Gastroesophageal sphincter (tissue), 4 donors: Measurements from ENCODE around the gene DLGAP4. TPM values are rescaled to one million over a fixed set of nuclear protein-coding genes. Genes with fewer than 3 reads are reported as not detected.

Experiments
- ATAC-seq: fragments of 150-250 bp; one replicate; pipeline ENCODE4 v1.9.1; 2016; ENCODE audit warnings: mild to moderate bottlenecking, moderate library complexity
- H3K27ac ChIP-seq, 4 donors: fragments of 200-600 bp; sonication (generic) in 3 of 4; 1 replicate in 3 of 4; 2 replicates in 1 of 4; pipeline ENCODE4 v1.5.1; 2016 to 2019
- H3K27me3 ChIP-seq: fragments of 200-600 bp; sonication (generic); one replicate; pipeline ENCODE4 v1.5.1; 2019
- H3K36me3 ChIP-seq, 2 donors: fragments of 200-600 bp; sonication (generic); one replicate each; pipeline ENCODE4 v1.5.1; 2019; ENCODE audit warnings: control low read depth in 1 of 2
- H3K4me1 ChIP-seq, 3 donors: fragments of 200-600 bp; sonication (generic); 1 replicate in 2 of 3; 2 replicates in 1 of 3; pipeline ENCODE4 v1.5.1; 2016 to 2019; ENCODE audit warnings: control low read depth in 2 of 3
- H3K4me3 ChIP-seq, 2 donors: fragments of 200-600 bp; sonication (generic); one replicate each; pipeline ENCODE4 v1.5.1; 2019; ENCODE audit warnings: mild to moderate bottlenecking in 1 of 2, moderate library complexity in 1 of 2
- H3K9me3 ChIP-seq, 3 donors: fragments of 200-600 bp; sonication (generic); one replicate each; pipeline ENCODE4 v1.5.1; 2017 to 2019; ENCODE audit warnings: control low read depth in 2 of 3
- EP300 ChIP-seq: sonication (generic); formaldehyde crosslinking; IDR thresholded peaks from one replicate; pipeline ENCODE4 v1.6.1; 2017; ENCODE audit warnings: antibody characterized with exemption, mild to moderate bottlenecking
- POLR2A ChIP-seq, 2 donors: fragments of 450-650 bp; IDR thresholded peaks; one replicate each; pipeline ENCODE4 v1.6.1; 2017; ENCODE audit warnings: antibody characterized with exemption in 2 of 2, mild to moderate bottlenecking in 2 of 2, moderate library complexity in 1 of 2
- POLR2AphosphoS5 ChIP-seq: sonication (generic); formaldehyde crosslinking; IDR thresholded peaks from one replicate; pipeline ENCODE4 v1.6.1; 2017; ENCODE audit warnings: antibody characterized with exemption
- WGBS, 2 donors: methylation state at CpG; one replicate each; pipeline ENCODE4 v1.1.5; 2018; ENCODE audit warnings: low coverage in 1 of 2; 5-methylcytosine and 5-hydroxymethylcytosine counted together
- total RNA-seq, 4 donors: library from RNA; depleted of rRNA; stranded (reverse); fragments of >200 nt; gene quantifications; one replicate each; pipeline ENCODE4 v1.1.0, GENCODE V29; 2016
- TF ChIP-seq, protein P1 (sequence below), 4 experiments: fragments of 200-600 bp in 2 of 4; fragments of 450-650 bp in 2 of 4; sonication (generic) in 1 of 4; IDR thresholded peaks; one replicate each; pipeline ENCODE4 v1.5.1; 2017 to 2019; ENCODE audit warnings: antibody characterized with exemption in 4 of 4, mild to moderate bottlenecking in 2 of 4, moderate library complexity in 2 of 4

Gene DLGAP4
- total RNA-seq, 4 donors from 2014 or later: 35.5 to 76.1 (median 42.2) TPM

GRCh38 chr20:36369739-36370138 is 63.6 kb downstream of the DLGAP4 start:
- TF ChIP-seq EP300: no peak
- TF ChIP-seq POLR2AphosphoS5: no peak
- TF ChIP-seq, protein P1, sequence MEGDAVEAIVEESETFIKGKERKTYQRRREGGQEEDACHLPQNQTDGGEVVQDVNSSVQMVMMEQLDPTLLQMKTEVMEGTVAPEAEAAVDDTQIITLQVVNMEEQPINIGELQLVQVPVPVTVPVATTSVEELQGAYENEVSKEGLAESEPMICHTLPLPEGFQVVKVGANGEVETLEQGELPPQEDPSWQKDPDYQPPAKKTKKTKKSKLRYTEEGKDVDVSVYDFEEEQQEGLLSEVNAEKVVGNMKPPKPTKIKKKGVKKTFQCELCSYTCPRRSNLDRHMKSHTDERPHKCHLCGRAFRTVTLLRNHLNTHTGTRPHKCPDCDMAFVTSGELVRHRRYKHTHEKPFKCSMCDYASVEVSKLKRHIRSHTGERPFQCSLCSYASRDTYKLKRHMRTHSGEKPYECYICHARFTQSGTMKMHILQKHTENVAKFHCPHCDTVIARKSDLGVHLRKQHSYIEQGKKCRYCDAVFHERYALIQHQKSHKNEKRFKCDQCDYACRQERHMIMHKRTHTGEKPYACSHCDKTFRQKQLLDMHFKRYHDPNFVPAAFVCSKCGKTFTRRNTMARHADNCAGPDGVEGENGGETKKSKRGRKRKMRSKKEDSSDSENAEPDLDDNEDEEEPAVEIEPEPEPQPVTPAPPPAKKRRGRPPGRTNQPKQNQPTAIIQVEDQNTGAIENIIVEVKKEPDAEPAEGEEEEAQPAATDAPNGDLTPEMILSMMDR (IDR thresholded peaks at IDR 0.05): no peak
- TF ChIP-seq POLR2A (IDR thresholded peaks at IDR 0.05): no peak
- peaks cover 73% of the 10 kb centered on the region for H3K27me3 ChIP-seq

GRCh38 chr20:36370991-36371790 is 65.1 kb downstream of the DLGAP4 start:
- H3K9me3 ChIP-seq: no peaks in the 10 kb centered on the region
- H3K4me3 ChIP-seq: no peak overlapping the region
- no peaks in the 10 kb centered on the region for H3K4me1 ChIP-seq
- no peak for TF ChIP-seq EP300
- no peak for TF ChIP-seq POLR2AphosphoS5
- TF ChIP-seq POLR2A (IDR thresholded peaks at IDR 0.05): no peak
- TF ChIP-seq, protein P1 (IDR thresholded peaks at IDR 0.05): no peak
- H3K27ac ChIP-seq: no peak overlapping the region
- H3K27me3 ChIP-seq: peaks cover 81% of the 10 kb centered on the region
- WGBS, 2 donors: 63 to 68% methylated on average over 12 of the region's 15 CpGs
- ATAC-seq: no peak
- H3K36me3 ChIP-seq: no peaks in the 10 kb centered on the region

More at GRCh38 chr20:36369739-36370138, 63.6 kb downstream of the DLGAP4 start:
- H3K36me3 ChIP-seq: no peaks in the 10 kb centered on the region
- no peaks in the 10 kb centered on the region for H3K9me3 ChIP-seq
- no peaks in the 10 kb centered on the region for H3K4me1 ChIP-seq
- WGBS, 2 donors: 60 to 89% methylated on average over 1 to 3 of the region's 3 CpGs
- no peak overlapping the region for H3K4me3 ChIP-seq
- no peak for ATAC-seq
- H3K27ac ChIP-seq: no peak overlapping the region

DNA sequence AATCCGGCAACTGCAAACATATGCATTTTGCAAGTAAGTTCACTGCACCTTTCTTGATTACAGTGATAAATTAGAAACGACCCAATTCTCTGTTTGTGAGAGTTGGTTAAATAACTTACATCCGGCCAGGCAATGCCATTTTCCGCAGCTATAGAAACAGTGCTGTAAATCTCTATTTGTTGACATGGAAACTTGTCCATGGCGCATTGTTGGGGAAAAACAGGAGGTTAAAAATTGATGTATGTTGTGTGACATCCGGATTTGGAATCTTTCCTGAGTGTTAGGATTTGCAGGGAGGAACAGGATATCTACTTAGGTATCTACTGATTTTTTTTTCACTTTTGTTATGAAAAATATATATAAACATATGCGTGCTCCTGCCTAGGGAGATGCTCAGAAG is 66.5 kb downstream of the DLGAP4 start:
- no peaks in the 10 kb centered on the region for H3K36me3 ChIP-seq
- no peak for TF ChIP-seq EP300
- no peak for TF ChIP-seq POLR2AphosphoS5
- no peak for TF ChIP-seq POLR2A (IDR thresholded peaks at IDR 0.05)
- TF ChIP-seq, protein P1 (IDR thresholded peaks at IDR 0.05): no peak
- H3K4me3 ChIP-seq: no peak overlapping the region
- 53 to 57% methylated on average over 7 of the region's 7 CpGs for WGBS, 2 donors
- no peak for ATAC-seq
- no peak overlapping the region for H3K27ac ChIP-seq
- H3K9me3 ChIP-seq: no peaks in the 10 kb centered on the region
- H3K27me3 ChIP-seq: peaks cover 81% of the 10 kb centered on the region
- H3K4me1 ChIP-seq: no peaks in the 10 kb centered on the region

GRCh38 chr20:36373089-36373488 is 67.0 kb downstream of the DLGAP4 start:
- no peaks in the 10 kb centered on the region for H3K4me1 ChIP-seq
- ATAC-seq: no peak
- 43 to 67% methylated on average over 1 of the region's 1 CpG for WGBS, 2 donors
- TF ChIP-seq POLR2A (IDR thresholded peaks at IDR 0.05) (no peak), POLR2AphosphoS5 (no peak), EP300 (no peak)
- TF ChIP-seq, protein P1 (IDR thresholded peaks at IDR 0.05): no peak
- H3K27me3 ChIP-seq: peaks cover 81% of the 10 kb centered on the region
- no peaks in the 10 kb centered on the region for H3K36me3 ChIP-seq
- H3K9me3 ChIP-seq: no peaks in the 10 kb centered on the region
- no peak overlapping the region for H3K27ac ChIP-seq
- no peak overlapping the region for H3K4me3 ChIP-seq

DNA sequence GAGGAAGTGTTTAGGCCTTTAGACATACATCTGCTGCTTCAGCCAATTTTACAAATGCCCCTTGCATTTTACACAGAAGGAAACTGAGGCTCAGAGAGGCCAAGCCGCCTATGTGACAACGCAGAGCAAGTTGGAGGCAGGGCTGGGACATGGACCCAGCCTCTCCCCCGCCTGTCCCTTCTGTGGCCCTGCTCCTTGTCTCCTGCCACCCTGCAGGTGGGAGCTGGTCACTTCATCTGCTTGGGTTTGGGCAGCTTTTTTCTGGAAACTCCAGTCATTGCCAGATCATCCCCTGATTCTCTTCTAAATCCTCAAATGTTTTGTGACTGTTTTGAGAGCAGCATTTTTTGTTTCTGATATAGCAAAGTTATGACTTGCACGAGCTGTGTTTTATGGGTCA is 68.9 kb downstream of the DLGAP4 start:
- Histone ChIP-seq H3K36me3 (no peaks in the 10 kb centered on the region), H3K4me3 (no peak overlapping the region), H3K4me1 (no peaks in the 10 kb centered on the region), H3K9me3 (no peaks in the 10 kb centered on the region), H3K27me3 (peaks cover 78% of the 10 kb centered on the region), H3K27ac (no peak overlapping the region)
- WGBS, 2 donors: 71 to 86% methylated on average over 3 to 4 of the region's 4 CpGs
- no peak for TF ChIP-seq POLR2AphosphoS5
- no peak for TF ChIP-seq POLR2A (IDR thresholded peaks at IDR 0.05)
- TF ChIP-seq, protein P1 (IDR thresholded peaks at IDR 0.05): no peak
- no peak for TF ChIP-seq EP300
- no peak for ATAC-seq
